ENCODE measurements around the gene POLN.

POLN gene

DNA sequence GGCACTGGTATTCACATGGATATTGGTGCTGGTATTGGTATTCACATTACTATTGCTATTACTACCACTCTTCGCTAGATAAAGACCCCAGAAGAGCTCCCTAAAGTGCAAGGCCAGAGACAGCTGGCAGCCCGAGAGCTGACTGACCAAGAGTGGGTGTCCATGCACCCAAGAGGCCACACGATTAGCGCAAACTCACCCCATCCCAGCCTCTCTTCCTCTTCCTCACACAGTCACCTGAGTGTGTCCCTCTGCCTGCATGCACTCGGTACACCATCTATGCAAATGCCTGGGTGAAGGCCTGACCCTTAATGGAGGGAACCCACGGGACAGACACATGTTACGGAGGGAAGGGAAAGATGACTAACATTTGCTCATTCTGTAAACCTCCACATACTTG lies 86.7 kb downstream of the POLN start:
- no peak for DNase-seq

DNA sequence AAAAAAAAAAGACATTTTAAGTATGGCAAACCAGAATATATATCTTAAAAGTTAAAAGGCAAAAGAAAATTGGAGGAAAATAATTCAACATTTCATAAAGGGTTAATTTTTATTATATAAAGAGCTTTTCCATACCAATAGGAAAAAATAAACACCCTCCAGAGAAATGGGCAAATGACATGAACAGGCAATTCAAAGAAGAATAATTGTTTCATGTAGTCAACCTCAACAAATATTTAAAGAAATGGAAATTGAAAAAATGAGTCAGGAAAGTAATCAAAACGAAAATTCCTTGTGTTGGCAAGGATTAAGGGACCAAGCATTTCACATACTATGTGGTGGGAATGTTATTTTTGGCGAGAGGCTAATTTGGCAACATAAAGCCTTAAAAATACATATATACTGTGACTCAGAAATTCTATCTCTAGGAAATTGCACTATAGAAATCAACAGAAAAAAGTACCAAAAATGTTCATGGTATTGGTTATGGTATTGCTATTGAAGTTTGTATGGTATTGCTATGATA lies 87.6 kb downstream of the POLN start:
- DNase-seq = no peak

DNA sequence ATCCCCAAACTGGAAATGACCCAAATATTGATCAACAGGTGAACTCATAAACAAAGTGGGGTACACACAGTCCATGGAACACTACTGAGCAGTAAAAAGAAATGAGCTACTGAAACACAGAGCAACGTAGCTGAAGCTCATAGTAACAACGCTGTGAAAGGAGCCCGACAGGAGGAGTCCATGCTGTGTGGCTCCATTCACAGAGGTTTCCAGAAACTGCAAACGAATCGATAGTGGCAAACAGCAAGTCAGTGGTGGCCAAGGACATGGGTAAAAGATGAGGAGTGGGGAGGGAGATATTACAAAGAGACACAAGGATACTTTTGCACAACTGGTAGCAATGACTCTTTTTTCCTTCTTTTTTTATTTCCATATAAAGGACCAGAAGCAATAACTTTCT lies 90.4 kb downstream of the POLN start:
- DNase-seq = no peak

DNA sequence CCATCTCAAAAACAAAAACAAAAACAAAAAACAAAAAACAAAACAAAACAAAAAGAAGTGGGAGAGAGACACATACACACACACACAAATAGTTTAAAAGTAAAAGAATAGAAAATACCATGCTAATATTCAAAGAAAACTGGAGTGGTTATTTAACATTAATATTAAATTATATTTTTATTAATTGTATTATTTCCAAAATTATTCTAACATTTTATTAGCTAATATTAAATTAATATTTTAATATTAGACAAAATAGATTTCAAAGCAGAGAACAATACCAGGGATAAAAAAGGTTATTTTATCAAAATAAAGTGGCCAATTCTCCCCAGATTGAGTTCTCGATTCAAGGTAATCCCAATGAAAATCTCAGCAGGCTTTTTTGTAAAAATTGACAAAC lies 91.8 kb downstream of the POLN start:
- no peak for DNase-seq

DNA sequence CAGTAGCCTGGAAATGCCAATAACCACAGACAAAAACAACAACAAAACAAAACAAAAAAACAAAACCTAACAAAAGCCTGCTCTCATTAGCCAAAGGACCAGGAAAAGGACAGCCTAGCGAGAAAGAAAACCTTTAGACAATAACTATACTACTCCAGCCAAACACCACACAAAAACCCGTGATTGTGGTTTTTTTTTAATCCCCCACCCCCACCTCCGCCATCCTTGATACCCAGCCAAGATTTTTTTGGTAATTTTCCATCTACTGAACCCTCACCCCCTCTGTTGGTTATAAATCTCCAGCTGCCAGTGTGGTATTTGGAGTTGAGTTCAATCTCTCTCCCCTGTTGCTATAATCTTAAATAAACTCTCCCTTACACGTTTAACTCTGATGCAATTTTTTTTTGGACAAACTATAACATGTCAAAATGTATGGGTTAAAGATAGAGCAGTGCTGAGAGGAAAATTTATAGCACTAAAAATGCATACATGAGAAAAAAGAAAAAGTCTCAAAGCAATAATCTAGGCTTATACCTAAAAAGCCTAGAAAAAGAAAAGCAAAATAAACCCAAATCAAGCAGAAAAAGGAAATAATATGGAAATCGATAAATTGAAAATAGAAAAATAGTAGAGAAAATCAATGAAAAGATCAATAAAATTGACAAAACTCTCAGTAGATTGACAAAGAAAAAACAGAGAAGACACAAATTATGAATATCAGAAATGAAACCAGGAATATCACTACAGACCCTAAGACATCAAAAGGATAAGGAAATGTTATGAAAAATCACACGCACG lies 99.1 kb downstream of the POLN start:
- DNase-seq = no peak

DNA sequence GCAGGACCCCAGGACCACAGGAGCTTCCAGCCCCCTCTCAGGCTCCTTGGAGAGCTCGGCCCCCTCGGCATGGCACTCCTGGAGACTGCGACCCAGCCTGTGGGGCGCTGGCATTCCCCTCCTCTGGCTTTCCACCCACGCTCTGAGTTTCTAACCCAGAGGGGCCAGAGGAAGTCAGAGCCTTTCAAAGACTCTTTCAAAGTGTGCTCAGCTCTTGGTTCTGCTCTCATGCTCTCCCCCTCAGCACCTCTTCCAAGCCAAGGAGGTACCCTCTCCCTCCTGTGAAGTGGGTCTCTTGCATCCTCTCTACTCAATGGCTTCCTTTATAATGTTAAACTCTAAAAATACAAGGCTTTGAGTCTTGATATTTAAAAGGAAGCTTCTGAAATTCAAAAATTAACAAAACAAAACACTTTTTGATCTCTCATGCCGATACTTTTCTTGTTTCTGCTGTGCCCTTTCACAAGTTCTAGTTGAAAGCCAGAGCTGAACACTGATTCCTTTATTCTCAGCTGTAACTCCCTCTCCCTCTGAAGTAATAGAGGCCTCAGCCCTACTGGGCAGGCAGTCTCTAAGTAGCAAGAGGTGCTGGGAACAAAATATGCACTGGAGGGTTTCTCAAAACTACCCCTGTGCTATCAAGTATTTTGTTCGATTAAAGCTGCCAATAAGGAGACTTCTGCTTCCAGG lies 100.0 kb downstream of the POLN start:
- DNase-seq = peak in 1 of 2 donors; percentile 6

DNA sequence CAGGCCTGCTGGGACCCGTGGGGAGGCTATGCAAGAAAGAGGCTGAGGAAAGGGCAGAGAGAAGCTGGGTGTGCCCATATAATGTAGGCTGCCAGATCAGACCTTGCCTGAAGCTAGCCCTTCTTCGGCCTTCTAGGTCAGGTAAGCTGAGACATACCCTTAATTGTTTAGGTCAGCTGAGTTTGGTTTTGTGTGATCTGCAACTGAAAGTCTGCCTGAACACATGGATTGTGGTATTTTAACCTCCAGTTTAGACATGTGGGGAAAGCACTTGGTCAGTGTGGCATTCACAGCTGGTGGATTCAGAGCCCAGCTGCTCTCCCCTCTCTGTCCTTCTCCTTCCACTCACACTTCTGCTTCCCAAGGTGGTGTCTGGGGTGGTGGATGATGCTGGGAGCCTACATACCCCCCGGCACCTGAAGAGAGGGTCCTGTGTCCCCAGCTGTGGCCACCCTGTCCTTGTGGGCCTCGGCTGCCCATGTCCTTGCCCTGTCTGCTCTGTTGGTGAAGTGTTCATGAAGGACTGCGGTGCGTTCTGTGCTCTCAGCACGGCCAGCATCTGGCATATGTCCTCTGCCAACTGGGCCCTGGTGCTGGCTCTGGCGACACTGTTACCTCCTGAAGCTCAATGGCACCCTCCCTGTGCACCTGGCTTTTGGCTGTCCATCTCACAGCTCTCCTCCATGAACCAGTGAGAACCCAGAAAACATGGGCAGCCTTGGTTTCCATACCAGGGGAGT lies 100.7 kb downstream of the POLN start:
- no peak for DNase-seq

DNA sequence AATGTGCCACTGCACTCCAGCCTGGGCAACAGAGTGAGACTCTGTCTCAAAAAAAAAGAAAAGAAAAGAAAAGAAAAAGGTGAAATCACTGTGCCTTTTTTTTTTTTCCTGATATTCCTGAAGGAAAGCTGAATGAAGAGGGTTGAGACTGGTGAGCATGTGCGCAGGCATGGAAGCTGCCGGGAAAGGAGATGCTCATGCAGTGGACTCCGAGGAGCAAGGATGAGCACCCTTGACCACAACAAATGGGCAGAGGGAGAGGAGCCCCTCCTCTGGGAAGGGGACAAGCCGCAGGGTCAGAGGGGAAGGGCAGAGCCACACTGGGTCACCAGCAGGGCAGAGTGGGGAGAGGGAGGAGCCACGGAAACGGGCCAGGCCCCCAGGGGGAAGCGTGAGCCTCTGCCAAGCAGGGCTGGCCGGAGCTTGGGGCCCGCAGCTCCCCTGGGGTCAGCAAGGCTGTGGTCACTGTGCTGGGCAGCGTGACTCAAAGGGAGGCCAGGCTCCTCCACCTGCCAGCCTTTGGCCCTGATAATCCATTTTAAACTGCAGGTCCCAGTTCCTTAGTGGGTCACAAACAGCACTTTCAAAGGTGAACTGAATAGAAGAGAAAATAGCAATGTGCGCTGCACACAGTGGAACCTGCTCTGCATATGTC lies 102.9 kb downstream of the POLN start:
- no peak for DNase-seq

DNA sequence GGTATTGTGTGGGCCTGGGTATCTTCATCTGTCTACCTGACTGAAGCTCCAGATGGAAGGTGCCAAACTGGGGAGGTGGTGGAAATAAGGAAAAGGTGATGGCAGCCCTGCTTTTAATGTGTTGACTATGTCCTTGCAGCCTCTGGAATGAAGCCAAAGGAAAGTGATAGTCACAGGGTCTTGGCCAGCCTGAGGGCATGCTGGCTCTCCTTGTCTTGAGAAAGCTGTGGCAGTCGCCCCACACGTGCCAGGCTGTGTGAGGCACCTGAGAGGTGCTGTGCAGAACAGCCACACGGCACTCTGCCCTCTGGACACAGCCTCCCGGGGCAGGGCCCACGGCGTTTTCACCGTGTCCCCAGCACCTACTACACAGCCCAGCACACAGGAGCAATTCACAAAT lies 105.2 kb downstream of the POLN start:
- DNase-seq = no peak

DNA sequence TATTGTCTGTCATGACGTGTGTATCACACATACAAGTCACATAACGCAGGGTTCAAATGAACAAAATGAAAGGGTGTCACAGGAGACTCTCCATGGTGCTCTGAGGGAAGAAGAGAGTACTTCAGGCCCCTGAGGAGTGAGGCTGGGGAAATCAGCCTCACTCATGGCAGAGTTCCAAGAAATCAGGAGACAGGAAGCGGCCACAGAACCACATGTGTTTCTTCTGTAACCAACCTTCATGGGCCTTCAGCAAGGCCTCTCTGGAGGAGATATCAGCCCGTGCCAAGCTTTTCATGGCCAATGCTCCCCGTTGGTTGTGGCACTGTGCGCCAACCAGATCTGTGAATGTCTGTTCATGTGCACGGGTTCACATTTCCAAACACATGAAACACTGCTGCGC lies 106.8 kb downstream of the POLN start:
- DNase-seq = peak in 1 of 2 donors; percentile 5

DNA sequence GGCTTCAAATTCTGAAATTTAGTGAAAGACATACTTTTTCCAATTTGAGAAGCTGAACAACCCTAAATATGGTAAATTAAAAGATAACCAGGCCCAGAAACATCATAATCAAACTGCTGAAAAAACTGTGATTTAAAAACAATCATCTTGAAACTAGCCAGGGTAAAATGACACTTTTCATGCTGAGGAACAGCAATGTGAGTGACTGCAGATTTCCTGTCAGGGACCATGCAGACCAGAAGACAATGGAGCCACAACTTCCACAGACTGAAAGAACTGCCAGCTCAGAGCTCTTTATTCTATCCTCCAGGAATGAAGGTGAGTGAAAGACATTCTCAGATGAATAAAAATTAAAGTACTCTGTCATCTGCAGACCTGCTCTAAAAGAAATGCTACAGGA lies 109.5 kb downstream of the POLN start:
- no peak for DNase-seq

DNA sequence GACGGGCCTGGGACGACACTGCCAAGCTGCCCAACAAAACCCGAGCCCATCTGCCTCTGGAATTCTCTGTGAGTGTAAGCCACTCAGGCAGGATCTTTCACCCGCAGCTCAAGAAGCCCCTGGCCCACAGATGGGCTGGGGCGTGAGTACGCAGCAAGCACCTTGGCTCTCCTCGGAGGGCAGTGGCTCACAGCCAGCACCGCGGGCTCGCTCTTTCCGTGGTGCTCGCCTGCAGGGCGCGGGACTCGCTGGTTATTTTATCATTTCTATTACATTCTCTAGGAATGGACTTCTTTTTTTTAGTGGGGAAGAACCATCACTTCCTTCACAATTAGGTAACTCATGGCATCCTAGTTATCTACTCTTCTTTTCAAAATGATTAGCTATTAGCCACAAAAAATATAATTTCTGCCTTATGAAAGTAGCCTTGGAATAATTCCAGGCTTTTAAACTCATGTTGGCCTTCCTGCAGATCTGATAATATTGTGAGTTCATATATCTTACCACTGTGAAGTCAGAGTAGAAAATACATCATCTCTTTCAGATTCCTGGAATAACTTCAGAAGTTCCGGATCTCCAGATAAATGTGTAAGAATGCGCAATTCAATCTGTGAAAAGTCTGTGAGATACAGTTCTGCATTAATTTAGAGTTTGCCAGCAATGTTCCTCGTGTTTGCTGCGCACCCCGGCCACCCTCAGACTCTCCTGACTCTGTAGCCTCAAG lies 114.2 kb downstream of the POLN start:
- DNase-seq = no peak

DNA sequence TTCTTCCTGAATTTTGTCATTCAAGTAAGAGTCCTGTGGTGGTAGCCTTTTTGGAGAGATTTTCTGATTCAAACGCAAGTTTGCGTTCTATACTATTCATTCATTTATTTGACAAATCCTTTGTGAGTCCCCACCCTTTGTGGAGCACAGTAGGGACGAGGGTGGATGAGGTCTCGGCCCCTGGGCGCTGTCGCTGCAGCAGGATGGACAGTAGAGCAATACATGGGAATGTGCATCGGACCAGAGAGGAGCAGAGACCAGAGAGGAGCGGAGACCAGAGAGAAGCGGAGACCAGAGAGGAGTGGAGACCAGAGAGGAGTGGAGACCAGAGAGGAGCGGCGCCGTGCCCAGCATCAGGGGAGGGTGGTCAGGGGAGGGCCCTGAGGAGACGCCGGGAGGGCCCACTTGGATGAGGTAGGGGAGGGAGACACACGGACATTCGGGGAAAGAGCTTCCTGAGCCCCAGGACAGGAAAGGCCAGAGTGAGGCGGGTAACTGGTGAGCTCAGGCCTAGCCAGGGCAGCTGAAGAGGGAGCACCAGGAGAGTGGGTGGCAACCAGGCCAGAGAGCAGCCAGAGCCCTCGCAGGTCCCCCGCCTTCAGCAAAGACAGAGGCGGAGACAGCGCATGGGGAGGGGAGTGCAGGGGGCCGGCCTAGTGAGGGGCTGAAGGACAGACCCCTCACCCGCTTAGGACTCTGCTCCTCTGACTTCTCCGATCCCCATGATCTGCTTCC lies 115.4 kb downstream of the POLN start:
- DNase-seq = no peak

DNA sequence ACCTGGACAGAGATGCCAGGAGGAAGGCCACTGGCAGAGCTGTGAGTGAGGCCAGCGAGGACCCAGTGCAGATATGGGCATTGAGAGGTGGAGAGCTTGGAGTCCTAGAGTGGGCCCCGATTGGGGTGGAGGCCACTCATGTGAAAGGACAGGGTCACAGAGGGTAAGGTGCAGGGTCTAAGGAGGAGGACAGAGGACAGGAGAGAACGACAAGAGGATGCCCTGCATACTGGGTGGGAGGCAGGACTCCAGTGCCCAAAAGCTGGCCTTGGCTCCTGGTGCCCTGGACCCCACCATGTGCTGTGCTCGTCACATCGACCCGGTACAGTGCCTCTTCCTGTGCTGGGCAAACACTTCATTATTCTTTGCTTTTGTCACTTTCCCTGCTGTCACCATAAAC lies 116.1 kb downstream of the POLN start:
- DNase-seq = no peak

DNA sequence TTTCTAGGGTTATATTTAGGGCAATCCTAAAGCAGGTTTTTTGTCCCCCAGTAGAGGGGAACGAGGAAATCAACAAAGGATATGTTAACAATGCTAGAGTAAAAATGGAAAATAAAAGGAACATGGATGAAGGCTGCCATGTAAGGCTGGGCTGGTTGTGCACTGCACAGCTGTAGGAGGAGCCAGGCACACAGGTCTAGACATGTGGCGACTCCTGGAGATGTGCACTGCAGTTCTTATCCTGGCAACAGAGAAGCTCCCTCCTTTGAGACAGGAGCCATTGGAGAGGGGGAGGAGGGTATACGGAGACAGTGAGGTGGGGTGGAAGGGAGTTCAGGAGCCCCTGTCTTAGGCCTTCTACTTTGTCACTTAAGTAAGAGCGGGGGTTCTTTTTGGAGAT lies 116.9 kb downstream of the POLN start:
- DNase-seq = no peak

DNA sequence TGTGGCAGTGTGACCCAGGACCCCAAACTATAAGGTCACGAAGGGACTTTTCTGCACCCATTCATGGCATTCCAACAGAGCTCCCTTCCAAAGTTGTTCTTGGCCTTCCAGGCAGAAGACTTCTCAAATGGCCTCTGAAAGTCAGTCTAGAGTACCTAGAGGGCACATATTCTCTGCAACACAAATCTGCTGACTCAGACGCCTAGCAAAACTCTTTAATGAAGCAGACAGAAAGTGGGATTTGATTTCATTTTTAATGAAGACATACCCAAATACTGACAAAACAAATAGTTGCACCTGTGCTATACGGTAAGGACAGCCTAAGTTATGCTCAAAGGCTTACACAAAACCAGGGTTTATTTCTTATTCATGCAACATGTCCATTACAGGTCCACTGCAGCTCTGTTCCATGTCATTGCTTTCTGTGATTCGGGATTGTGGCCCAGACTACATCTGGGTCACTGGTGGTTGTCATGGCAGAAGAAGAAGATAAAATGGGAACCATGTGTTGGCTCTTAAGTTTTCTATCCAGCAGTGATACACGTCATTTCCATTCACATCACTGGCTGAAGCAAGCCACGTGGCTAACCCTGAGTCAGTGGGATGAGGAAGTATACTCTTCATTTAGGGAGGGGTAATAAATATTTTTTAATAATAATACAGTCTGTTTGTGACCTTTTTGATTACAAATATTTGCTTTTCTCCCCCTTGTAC lies 125.1 kb downstream of the POLN start:
- DNase-seq = no peak

DNA sequence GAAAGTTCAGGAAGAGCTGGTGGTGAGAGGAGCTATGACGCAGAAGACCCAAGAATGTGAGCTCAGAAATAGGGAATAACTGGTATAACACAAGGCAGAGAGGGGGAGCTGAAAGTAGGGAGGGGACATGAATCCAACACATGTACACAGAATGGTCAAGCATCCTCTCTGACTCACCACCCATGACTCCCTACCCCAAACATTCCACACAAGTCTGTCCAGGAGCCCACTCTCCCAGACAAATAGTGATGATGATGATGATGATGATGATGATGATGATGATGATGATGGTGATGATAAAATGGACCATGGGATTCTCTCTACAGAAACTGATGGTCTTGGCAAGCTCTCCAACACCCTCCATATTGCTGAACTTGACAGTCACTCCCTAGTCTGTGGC lies 136.4 kb downstream of the POLN start:
- no peak for DNase-seq

DNA sequence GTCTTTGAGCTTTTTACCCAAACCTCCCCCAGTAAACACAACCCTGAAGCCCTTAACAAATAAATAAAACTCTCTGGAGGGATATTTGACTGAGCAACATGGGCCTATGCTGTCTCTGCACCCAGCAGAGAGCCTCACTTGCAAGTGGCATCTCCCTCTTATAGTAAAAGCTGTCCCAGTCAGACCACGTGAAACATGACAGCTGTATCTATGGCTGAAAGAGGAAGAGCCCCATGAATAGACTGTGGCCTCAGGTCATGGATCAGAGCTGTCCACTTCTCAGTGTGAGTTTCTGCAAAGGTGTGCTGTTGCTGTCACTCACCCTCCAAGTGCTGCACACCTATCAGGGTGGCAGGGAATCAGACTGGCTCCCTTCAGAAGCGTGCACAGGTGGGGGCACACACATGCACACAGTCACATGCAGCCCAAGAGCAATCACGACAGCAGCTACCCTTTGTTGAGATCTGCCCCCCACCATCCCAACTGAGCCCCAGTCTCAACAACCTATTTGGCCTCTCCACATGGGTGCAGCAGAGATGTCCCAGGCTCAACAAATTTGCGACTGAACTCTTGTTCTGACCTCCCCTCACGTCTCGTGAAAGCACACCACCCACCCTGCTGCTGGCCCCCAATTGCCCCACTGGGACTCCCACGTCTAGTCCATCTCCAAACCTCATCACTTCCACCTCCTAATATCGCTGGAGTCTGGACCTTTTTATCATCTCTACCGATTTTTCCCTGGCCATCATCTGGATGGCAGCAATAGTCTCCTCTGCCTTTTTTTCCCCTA lies 137.2 kb downstream of the POLN start:
- no peak for DNase-seq

DNA sequence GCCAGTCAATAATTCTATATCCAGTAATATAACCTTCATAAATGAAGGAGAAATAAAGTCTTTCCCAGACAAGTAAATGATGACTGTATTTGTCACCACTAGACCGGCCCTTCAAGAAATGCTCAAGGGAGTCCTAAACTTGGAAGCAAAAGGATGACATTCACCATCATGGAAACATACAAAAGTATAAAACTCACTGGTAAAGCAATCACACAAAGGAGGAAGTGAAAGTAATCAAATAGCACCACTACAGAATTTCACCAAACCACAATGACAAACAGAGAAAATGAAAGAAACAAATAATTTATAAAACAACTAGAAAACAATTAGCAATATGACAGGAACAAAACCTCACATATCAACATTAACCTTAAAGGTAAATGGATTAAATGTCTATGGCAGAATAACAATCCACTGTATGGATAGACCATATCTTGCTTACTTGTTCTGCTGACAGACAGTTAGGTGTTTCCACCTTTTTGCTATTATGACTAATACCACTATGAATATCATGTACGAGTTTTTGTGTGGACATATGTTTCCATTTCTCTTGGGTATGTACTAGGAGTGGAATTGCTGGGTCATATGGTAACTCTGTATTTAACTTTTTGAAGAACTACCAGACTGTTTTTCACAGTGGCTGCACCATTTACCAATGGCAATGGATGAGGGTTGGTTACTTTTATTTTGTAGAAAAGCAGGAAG lies 137.9 kb downstream of the POLN start:
- DNase-seq = no peak

Measured in stimulated activated CD4-positive, alpha-beta T cell treated with anti-CD3 and anti-CD28 coated beads, Interleukin-2, amount 100 ng/mL, for 24 hours (primary cell).